ENCODE measurements around the gene HABP4. TPM values are rescaled to one million over a fixed set of nuclear protein-coding genes. Genes with fewer than 3 reads are reported as not detected.

The HABP4 gene
- total RNA-seq, 1 experiment from 2014 or later, result 21.0 TPM

- ChIA-PET RAD21 (ENCODE audit: low non-redundant PET in 1 of 2, low total read pairs in 2 of 2, uncharacterized antibody in 2 of 2, unreplicated experiment in 2 of 2) (interaction anchor here in 1 of 2 experiments (0.6 kb wide), 1 partner anchor 1044 kb away, joined by 3 read pairs; the partner anchor contains the start of gene TMOD1), POLR2A (interaction anchor here (0.6 kb wide), 1 partner anchor 77 kb away, joined by 3 read pairs; no protein-coding TSS in a partner anchor), CTCF (no interaction called here)
- Histone ChIP-seq H4K20me1 (ENCODE audit: insufficient read depth) (no peaks in the 10 kb centered on the region; the same call in 1 of the 2 replicates), H3K4me3 (replicated peaks in 1 of 2; ENCODE audit: low read depth in 1 of 2, low read length in 2 of 2) (no peak overlapping the region), H3K9me3 (ENCODE audit: control insufficient read depth in 1 of 2, insufficient read depth in 1 of 2, low read depth in 1 of 2, low read length in 2 of 2) (no peaks in the 10 kb centered on the region), H3K9ac (ENCODE audit: low read length) (no peak overlapping the region), H3K79me2 (ENCODE audit: insufficient read depth, low read length) (peaks cover 21% of the 10 kb centered on the region; the same call in 1 of the 2 replicates), H3K4me1 (ENCODE audit: control insufficient read depth in 1 of 2, insufficient read depth in 2 of 2, low read length in 2 of 2) (peaks cover 0 to 9% of the 10 kb centered on the region in 2 experiments; a peak in 1 of 4 replicates), H3K27me3 (ENCODE audit: insufficient read depth, low read length) (no peaks in the 10 kb centered on the region), H3K9me2 (ENCODE audit: insufficient read depth) (no peaks in the 10 kb centered on the region), H2AFZ (ENCODE audit: low read depth, low read length, poor library complexity, severe bottlenecking) (no peak overlapping the region), H3K27ac (ENCODE audit: low read depth, low read length) (no peak overlapping the region), H3K36me3 (ENCODE audit: control insufficient read depth in 1 of 2, insufficient read depth in 2 of 2, low read length in 2 of 2) (0 out of 4 replicates have a peak, but pooled peaks cover 0 to 3% of the 10 kb centered on the region in 2 experiments), H3K4me2 (ENCODE audit: low read length) (no peak overlapping the region)
- DNase-seq (ENCODE audit: low read depth, low spot score) (no peak), ATAC-seq (no peak)
- TF ChIP-seq CBX3 (IDR thresholded peaks at IDR 0.05; ENCODE audit: low read depth) (no peak), ZNF274 (IDR thresholded peaks at IDR 0.05; ENCODE audit: low read depth, low read length) (no peak), RAD21 (IDR thresholded peaks at IDR 0.05; ENCODE audit: low read depth) (no peak), POLR2A (IDR thresholded peaks at IDR 0.05; ENCODE audit: borderline replicate concordance, extremely low read depth, insufficient read depth, insufficient read length) (no peak), POLR2AphosphoS5 (IDR thresholded peaks at IDR 0.05; ENCODE audit: low read depth, low read length) (no peak), REST (IDR thresholded peaks at IDR 0.05; ENCODE audit: low read depth) (no peak), YY1 (IDR thresholded peaks at IDR 0.05; ENCODE audit: extremely low read depth, insufficient replicate concordance, low read depth, low read length) (no peak), SRF (IDR thresholded peaks at IDR 0.05; ENCODE audit: low read depth) (no peak), SIN3A (IDR thresholded peaks at IDR 0.05; ENCODE audit: low read depth) (no peak), FOSL1 (IDR thresholded peaks at IDR 0.05; ENCODE audit: low read depth) (no peak), SP1 (IDR thresholded peaks at IDR 0.05; ENCODE audit: low read depth) (no peak), EGR1 (IDR thresholded peaks at IDR 0.05; ENCODE audit: low read depth) (no peak)
- TF ChIP-seq, protein P1, sequence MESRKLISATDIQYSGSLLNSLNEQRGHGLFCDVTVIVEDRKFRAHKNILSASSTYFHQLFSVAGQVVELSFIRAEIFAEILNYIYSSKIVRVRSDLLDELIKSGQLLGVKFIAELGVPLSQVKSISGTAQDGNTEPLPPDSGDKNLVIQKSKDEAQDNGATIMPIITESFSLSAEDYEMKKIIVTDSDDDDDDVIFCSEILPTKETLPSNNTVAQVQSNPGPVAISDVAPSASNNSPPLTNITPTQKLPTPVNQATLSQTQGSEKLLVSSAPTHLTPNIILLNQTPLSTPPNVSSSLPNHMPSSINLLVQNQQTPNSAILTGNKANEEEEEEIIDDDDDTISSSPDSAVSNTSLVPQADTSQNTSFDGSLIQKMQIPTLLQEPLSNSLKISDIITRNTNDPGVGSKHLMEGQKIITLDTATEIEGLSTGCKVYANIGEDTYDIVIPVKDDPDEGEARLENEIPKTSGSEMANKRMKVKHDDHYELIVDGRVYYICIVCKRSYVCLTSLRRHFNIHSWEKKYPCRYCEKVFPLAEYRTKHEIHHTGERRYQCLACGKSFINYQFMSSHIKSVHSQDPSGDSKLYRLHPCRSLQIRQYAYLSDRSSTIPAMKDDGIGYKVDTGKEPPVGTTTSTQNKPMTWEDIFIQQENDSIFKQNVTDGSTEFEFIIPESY (IDR thresholded peaks at IDR 0.05; ENCODE audit: extremely low read depth, insufficient replicate concordance, low read length), result no peak
- TF ChIP-seq, protein P2, sequence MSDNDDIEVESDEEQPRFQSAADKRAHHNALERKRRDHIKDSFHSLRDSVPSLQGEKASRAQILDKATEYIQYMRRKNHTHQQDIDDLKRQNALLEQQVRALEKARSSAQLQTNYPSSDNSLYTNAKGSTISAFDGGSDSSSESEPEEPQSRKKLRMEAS (IDR thresholded peaks at IDR 0.05), result no peak
- intact Hi-C loops (cut with micrococcal nuclease), result no loop called here
- no TSS peak for BruUV-seq (replicated peaks)
Measured at GRCh38 chr9:96457266-96457665, 7.3 kb downstream of the HABP4 start.

Measured in HCT116 (cell line).